Measurements from ENCODE around the gene MYADM. TPM values are rescaled to one million over a fixed set of nuclear protein-coding genes. Genes with fewer than 3 reads are reported as not detected.

The MYADM gene
- polyA plus RNA-seq (2012; ENCODE audit: insufficient read length, low read depth), result 1.8 TPM

- TF ChIP-seq REST (IDR thresholded peaks at IDR 0.05; ENCODE audit: insufficient read depth in 1 of 2, low read depth in 2 of 2, low read length in 2 of 2) (no peak), FOXP2 (optimal IDR thresholded peaks at IDR 0.05; ENCODE audit: borderline replicate concordance, extremely low read depth, extremely low read length, insufficient read depth) (no peak), SIN3A (IDR thresholded peaks at IDR 0.05; ENCODE audit: borderline replicate concordance, insufficient read depth, low read length) (no peak), TAF1 (IDR thresholded peaks at IDR 0.05; ENCODE audit: borderline replicate concordance, insufficient read depth, low read length) (no peak), POLR2AphosphoS5 (IDR thresholded peaks at IDR 0.05; ENCODE audit: low read depth, low read length) (no peak)
These were observed at the start of gene MYADM for GRCh38 chr19:53867225-53868090. TSS of gene MYADM (plus strand) at chr19:53867883. CDS start at chr19:53873530, 5,647 bp downstream.

GRCh38 chr19:53818756-53819155 is 48.9 kb upstream of the MYADM start:
- TF ChIP-seq FOXP2 (optimal IDR thresholded peaks at IDR 0.05; ENCODE audit: borderline replicate concordance, extremely low read depth, extremely low read length, insufficient read depth) (no peak), SIN3A (IDR thresholded peaks at IDR 0.05; ENCODE audit: borderline replicate concordance, insufficient read depth, low read length) (no peak), TAF1 (IDR thresholded peaks at IDR 0.05; ENCODE audit: borderline replicate concordance, insufficient read depth, low read length) (no peak), POLR2AphosphoS5 (IDR thresholded peaks at IDR 0.05; ENCODE audit: low read depth, low read length) (no peak), REST (IDR thresholded peaks at IDR 0.05; ENCODE audit: insufficient read depth in 1 of 2, low read depth in 2 of 2, low read length in 2 of 2) (no peak)

- TF ChIP-seq REST (IDR thresholded peaks at IDR 0.05; ENCODE audit: insufficient read depth in 1 of 2, low read depth in 2 of 2, low read length in 2 of 2) (no peak), FOXP2 (optimal IDR thresholded peaks at IDR 0.05; ENCODE audit: borderline replicate concordance, extremely low read depth, extremely low read length, insufficient read depth) (no peak), TAF1 (IDR thresholded peaks at IDR 0.05; ENCODE audit: borderline replicate concordance, insufficient read depth, low read length) (no peak), POLR2AphosphoS5 (IDR thresholded peaks at IDR 0.05; ENCODE audit: low read depth, low read length) (no peak), SIN3A (IDR thresholded peaks at IDR 0.05; ENCODE audit: borderline replicate concordance, insufficient read depth, low read length) (no peak)
These were observed 47.8 kb upstream of the MYADM start for GRCh38 chr19:53819861-53820260.

GRCh38 chr19:53823380-53824120 is 44.1 kb upstream of the MYADM start:
- TF ChIP-seq SIN3A (IDR thresholded peaks at IDR 0.05; ENCODE audit: borderline replicate concordance, insufficient read depth, low read length) (no peak), FOXP2 (optimal IDR thresholded peaks at IDR 0.05; ENCODE audit: borderline replicate concordance, extremely low read depth, extremely low read length, insufficient read depth) (no peak), REST (IDR thresholded peaks at IDR 0.05; ENCODE audit: insufficient read depth in 1 of 2, low read depth in 2 of 2, low read length in 2 of 2) (no peak), TAF1 (IDR thresholded peaks at IDR 0.05; ENCODE audit: borderline replicate concordance, insufficient read depth, low read length) (no peak), POLR2AphosphoS5 (IDR thresholded peaks at IDR 0.05; ENCODE audit: low read depth, low read length) (no peak)
